GM12872 (cell line): ENCODE results near the gene ZBTB44.

ENCODE experiments used
- TF ChIP-seq, protein P1 (sequence below): IDR thresholded peaks from 3 replicates; pipeline ENCODE4 v1.5.1; 2011; ENCODE audit warnings: low read depth, mild to moderate bottlenecking, low read length, moderate library complexity; ENCODE audit not compliant: insufficient read depth

ZBTB44 gene

DNA sequence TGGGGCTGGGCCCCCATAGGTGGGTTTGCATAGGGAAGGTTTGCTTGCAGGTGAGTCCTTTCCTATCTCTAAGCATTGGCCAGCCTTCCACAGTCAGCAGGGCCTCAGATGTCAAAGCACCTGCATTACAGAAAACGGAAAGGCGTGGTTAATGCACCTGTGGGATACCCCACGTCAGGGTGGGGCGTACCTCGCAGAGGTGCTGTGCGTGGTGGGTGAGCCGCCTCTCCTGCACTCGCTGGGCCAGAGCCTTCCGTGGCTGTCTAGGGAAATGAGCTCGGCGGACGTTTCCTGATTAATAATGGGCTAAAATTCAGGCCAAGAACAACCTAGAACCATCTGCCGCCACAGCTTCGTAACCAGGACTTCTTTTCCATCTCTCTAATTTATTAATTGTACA, 122.8 kb downstream of the ZBTB44 start:
- TF ChIP-seq, protein P1, sequence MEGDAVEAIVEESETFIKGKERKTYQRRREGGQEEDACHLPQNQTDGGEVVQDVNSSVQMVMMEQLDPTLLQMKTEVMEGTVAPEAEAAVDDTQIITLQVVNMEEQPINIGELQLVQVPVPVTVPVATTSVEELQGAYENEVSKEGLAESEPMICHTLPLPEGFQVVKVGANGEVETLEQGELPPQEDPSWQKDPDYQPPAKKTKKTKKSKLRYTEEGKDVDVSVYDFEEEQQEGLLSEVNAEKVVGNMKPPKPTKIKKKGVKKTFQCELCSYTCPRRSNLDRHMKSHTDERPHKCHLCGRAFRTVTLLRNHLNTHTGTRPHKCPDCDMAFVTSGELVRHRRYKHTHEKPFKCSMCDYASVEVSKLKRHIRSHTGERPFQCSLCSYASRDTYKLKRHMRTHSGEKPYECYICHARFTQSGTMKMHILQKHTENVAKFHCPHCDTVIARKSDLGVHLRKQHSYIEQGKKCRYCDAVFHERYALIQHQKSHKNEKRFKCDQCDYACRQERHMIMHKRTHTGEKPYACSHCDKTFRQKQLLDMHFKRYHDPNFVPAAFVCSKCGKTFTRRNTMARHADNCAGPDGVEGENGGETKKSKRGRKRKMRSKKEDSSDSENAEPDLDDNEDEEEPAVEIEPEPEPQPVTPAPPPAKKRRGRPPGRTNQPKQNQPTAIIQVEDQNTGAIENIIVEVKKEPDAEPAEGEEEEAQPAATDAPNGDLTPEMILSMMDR = no peak

DNA sequence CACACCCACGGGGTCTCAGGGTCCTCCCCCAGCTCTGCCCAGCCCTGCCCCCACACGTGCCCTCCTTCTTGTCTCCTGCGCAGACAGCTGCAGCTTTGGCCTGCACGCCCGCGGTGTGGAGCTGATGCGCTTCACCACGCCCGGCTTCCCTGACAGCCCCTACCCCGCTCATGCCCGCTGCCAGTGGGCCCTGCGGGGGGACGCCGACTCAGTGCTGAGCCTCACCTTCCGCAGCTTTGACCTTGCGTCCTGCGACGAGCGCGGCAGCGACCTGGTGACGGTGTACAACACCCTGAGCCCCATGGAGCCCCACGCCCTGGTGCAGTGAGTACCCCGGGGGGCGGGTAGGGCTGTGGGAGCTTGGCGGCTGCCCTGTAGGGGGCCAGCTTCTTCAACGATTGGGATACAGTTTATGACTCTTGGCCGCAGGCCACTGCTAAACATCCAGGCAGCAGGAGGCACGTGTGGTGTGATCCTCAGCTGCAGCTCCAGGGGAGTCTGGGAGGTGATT, 124.3 kb downstream of the ZBTB44 start:
- TF ChIP-seq, protein P1 = no peak

DNA sequence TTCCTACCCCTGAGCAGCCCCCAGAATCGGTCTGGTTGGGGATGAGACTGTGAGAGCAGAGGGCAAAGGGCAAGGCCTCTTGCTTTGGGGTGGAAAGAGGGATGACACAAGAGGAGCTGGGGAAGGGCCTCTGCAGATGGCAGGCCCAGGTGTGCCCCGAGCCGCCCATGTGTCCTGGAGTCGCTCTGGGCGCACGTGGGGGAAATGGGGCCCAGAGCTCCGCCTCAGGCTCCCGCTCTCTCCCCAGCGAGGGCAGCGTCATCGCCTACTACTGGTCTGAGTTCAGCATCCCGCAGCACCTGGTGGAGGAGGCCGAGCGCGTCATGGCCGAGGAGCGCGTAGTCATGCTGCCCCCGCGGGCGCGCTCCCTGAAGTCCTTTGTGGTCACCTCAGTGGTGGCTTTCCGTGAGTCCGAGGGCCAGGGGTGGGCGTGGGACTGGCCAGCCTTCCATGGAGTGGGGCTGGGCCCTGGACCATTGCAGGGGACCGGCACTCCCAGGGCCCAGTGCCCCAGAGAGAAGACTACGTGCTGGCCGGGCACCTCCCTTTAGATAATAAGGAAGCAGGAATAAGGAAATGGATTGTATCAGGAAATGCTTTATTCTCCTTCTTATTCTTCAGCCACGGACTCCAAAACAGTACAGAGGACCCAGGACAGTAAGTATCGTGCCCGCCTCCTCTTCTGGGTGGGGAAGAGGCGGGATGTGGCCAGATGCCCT, 125.1 kb downstream of the ZBTB44 start:
- TF ChIP-seq, protein P1 = no peak

DNA sequence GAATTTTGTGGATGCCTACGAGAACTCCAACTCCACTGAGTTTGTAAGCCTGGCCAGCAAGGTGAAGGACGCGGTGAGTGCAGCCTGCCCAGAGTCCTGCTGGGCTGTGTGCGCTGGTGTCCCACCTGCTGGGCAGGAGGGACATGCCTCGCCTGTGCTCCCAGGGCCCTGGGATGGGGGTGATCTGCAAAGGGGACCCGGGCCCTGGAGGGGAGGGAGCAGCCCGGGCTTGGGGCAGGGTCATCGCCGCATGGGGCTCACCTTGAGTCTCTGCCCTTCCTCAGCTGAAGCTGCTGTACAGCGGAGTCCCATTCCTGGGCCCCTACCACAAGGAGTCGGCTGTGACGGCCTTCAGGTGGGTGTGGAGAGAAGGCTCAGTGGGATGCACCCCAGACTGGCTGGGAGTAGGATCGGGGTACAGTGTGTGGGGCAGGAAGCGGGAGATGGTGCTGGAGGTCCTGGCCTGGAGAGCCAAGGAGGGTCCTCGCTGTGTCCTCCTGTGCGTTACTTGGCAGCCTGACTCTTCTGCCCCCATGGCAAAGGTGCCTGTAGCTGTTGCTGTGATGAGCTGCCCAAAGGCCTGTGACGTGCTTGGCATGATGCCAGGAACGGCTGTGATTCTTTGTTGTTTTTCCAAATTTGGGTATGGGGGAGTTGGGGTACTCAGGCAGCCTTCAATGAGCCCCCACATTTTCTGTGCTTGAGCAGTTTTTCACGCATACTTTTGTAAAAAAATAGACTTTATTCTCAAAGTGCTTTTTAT, 126.0 kb downstream of the ZBTB44 start:
- TF ChIP-seq, protein P1 = no peak

DNA sequence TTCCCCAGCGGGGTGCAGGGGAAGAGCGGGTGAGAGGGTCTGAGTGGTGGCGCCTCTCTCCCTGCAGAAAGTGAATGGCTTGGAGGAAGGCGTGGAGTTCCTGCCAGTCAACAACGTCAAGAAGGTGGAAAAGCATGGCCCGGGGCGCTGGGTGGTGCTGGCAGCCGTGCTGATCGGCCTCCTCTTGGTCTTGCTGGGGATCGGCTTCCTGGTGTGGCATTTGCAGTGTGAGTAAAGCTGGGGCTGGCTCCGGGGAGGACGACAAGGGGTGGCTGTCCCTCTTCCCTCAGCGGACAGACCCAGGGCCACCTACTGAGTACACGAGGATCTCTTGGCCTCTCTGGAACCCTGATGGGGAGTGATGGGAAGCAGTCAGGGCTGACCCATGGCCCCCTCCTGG, 126.7 kb downstream of the ZBTB44 start:
- TF ChIP-seq, protein P1 = no peak

DNA sequence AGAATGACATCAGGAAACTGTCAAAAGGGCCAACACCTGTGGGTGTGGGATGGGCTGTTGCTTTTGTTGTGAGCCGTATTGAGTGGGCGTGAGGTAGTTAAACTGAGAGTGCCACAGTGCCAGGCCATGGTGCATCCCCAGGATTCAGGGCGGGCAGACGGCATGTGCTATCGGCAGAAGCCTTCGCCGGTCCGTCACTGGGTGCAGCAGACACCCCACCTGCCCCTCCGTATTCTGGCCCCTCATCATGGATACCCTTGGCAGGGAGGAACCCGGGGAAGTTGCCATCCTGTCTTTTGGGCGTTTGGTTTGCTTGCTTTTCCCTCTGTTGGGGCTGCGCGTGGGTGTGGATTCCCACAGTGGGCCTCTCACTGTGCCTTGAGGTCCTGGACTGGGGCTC, 127.6 kb downstream of the ZBTB44 start:
- TF ChIP-seq, protein P1 = no peak

DNA sequence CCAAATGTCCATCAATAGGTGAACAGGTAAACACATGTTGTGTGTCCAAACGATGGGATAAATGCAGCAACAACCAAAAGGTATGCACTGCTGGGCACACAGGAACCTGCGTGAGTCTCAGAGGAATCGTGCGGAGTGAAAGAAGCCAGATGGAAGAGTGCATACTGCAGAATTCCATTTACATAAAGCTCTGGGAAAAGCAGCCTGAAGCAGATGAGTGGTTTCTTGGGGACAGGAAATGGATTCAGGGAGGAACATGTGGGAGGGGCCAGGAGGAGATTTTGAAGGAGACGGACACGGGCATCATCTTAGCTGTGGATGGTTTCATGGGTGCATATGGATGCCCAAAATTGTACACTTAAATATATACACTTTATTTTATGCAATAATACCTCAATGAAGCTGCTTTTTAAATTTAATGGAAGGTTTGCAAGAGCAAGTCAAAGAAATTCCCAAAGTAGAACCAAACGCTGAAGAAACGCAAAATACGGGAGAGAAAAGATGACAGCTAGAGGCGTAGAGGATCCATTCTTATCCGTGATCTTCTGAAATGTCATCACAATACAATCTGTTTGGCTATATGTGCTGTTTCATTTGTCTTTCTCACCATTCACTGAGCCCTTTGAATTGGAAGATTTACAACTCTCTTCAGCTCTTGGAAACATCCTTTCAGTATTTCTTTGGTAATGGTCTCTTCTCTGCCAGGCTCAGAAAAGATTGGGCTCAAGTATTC, 130.7 kb downstream of the ZBTB44 start:
- TF ChIP-seq, protein P1 = no peak
